AG08395 (cell line): ENCODE measurements around the gene ERN1.
"Not testable (repeated sequence)": the region's sequence is repeated elsewhere in the genome, so short reads cannot be mapped to it uniquely, and the experiment has no call there.

ENCODE experiments used
- DNase-seq: peaks from one replicate; pipeline ENCODE4 v3.0.0; 2012; ENCODE audit warnings: mixed read lengths, low spot score

The ERN1 gene

GRCh38 chr17:64129765-64130558 lies at the start of gene ERN1:
Gene ERN1 (minus strand): TSS chr17:64130144. CDS start chr17:64130029, 115 bp downstream.
- DNase-seq, result peak; percentile 96

GRCh38 chr17:64179024-64179423 lies 49.1 kb upstream of the ERN1 start:
- DNase-seq, result not testable (repeated sequence)

- DNase-seq, result no peak
These were observed 48.3 kb upstream of the ERN1 start for GRCh38 chr17:64178011-64178825.

GRCh38 chr17:64177311-64178010 lies 47.5 kb upstream of the ERN1 start:
- no peak for DNase-seq

- DNase-seq, result no peak
These were observed 46.6 kb upstream of the ERN1 start for GRCh38 chr17:64176556-64176955.

GRCh38 chr17:64174686-64175456 lies 44.9 kb upstream of the ERN1 start:
- peak; percentile 62 for DNase-seq

GRCh38 chr17:64173646-64174045 lies 43.7 kb upstream of the ERN1 start:
- no peak for DNase-seq

- DNase-seq, result no peak
These were observed 42.6 kb upstream of the ERN1 start for GRCh38 chr17:64172510-64172909.

- DNase-seq, result no peak
These were observed 41.1 kb upstream of the ERN1 start for GRCh38 chr17:64171041-64171440.

GRCh38 chr17:64170286-64170685 lies 40.3 kb upstream of the ERN1 start:
- DNase-seq, result no peak

- not testable (repeated sequence) for DNase-seq
These were observed 37.7 kb upstream of the ERN1 start for GRCh38 chr17:64167666-64168065.

GRCh38 chr17:64166876-64167275 lies 36.9 kb upstream of the ERN1 start:
- DNase-seq, result no peak

- DNase-seq, result no peak
These were observed 35.4 kb upstream of the ERN1 start for GRCh38 chr17:64165347-64165746.

- no peak for DNase-seq
These were observed 34.8 kb upstream of the ERN1 start for GRCh38 chr17:64164596-64165285.

- DNase-seq, result no peak
These were observed 33.5 kb upstream of the ERN1 start for GRCh38 chr17:64163468-64163867.

GRCh38 chr17:64162554-64162953 lies 32.6 kb upstream of the ERN1 start:
- no peak for DNase-seq

- DNase-seq, result no peak
These were observed 31.6 kb upstream of the ERN1 start for GRCh38 chr17:64161380-64162176.

GRCh38 chr17:64160378-64160777 lies 30.4 kb upstream of the ERN1 start:
- peak; percentile 83 for DNase-seq

GRCh38 chr17:64158831-64159590 lies 29.1 kb upstream of the ERN1 start:
- DNase-seq, result no peak

GRCh38 chr17:64158406-64158805 lies 28.5 kb upstream of the ERN1 start:
- DNase-seq, result no peak
